ENCODE results near the gene MED10.
"Not testable (repeated sequence)": the region's sequence is repeated elsewhere in the genome, so short reads cannot be mapped to it uniquely, and the experiment has no call there.

DNA sequence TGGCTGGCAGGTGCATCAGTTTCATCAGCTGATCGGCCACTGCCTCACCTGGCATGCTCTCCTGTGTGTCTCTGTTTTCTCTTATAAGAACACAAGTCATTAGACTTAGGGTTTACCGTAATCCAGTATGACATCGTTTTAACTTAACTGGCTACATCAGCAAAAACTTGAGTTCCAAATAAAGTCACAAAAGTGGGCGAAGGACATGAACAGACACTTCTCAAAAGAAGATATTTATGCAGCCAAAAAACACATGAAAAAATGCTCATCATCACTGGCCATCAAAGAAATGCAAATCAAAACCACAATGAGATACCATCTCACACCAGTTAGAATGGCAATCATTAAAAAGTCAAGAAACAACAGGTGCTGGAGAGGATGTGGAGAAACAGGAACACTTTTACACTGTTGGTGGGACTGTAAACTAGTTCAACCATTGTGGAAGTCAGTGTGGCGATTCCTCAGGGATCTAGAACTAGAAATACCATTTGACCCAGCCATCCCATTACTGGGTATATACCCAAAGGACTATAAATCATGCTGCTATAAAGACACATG lies 14.8 kb downstream of the MED10 start:
- TF ChIP-seq, protein P1, sequence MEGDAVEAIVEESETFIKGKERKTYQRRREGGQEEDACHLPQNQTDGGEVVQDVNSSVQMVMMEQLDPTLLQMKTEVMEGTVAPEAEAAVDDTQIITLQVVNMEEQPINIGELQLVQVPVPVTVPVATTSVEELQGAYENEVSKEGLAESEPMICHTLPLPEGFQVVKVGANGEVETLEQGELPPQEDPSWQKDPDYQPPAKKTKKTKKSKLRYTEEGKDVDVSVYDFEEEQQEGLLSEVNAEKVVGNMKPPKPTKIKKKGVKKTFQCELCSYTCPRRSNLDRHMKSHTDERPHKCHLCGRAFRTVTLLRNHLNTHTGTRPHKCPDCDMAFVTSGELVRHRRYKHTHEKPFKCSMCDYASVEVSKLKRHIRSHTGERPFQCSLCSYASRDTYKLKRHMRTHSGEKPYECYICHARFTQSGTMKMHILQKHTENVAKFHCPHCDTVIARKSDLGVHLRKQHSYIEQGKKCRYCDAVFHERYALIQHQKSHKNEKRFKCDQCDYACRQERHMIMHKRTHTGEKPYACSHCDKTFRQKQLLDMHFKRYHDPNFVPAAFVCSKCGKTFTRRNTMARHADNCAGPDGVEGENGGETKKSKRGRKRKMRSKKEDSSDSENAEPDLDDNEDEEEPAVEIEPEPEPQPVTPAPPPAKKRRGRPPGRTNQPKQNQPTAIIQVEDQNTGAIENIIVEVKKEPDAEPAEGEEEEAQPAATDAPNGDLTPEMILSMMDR (IDR thresholded peaks at IDR 0.05) = not testable (repeated sequence)
- not testable (repeated sequence) for TF ChIP-seq POLR2A (IDR thresholded peaks at IDR 0.05)
